ENCODE measurements around the gene PHACTR4.
"Not testable (repeated sequence)": the region's sequence is repeated elsewhere in the genome, so short reads cannot be mapped to it uniquely, and the experiment has no call there.

The PHACTR4 gene

GRCh38 chr1:28535180-28535579 is 165.6 kb downstream of the PHACTR4 start:
- DNase-seq: no peak

GRCh38 chr1:28537457-28538199 is 168.1 kb downstream of the PHACTR4 start:
- no peak for DNase-seq

GRCh38 chr1:28538286-28538685 is 168.7 kb downstream of the PHACTR4 start:
- no peak for DNase-seq

GRCh38 chr1:28540651-28541050 is 171.1 kb downstream of the PHACTR4 start:
- DNase-seq: no peak

- not testable (repeated sequence) for DNase-seq
These were observed 172.0 kb downstream of the PHACTR4 start for GRCh38 chr1:28541414-28542015.

- no peak for DNase-seq
These were observed 175.7 kb downstream of the PHACTR4 start for GRCh38 chr1:28545246-28545628.

- DNase-seq: no peak
These were observed 178.8 kb downstream of the PHACTR4 start for GRCh38 chr1:28548318-28548717.

All from EL (cell line).